H1 (cell line): ENCODE data around the gene FLT4. TPM values are rescaled to one million over a fixed set of nuclear protein-coding genes. Genes with fewer than 3 reads are reported as not detected.

ENCODE experiments used
- CTCF ChIA-PET: fragments of 300-600 bp; sonication (Branson Sonifier 250); formaldehyde crosslinking; loops from one replicate; lab custom pipeline; 2021; ENCODE audit not compliant: partially characterized antibody; lab: Charles Lee
- POLR2A ChIA-PET: fragments of 300-600 bp; sonication (Branson Sonifier 250); formaldehyde crosslinking; loops from one replicate; lab custom pipeline; 2021; ENCODE audit warnings: inconsistent platforms; ENCODE audit not compliant: partially characterized antibody; lab: Charles Lee
- DNase-seq, 2 experiments: peaks; one replicate each; pipeline versions ENCODE4 v3.0.0 to v3.0.0-alpha.2; 2010 to 2022; ENCODE audit warnings: low spot score in 2 of 2, low read depth in 1 of 2, mixed read lengths in 1 of 2
- FAIRE-seq: peaks from 2 replicates; lab custom pipeline; 2011; peaks lifted over from hg19 to GRCh38; lab: Jason Lieb, UNC
- H2AFZ ChIP-seq: 2 replicates; pipeline ENCODE4 v1.8.1; 2012; ENCODE audit warnings: low read length, inconsistent platforms
- H2AK5ac ChIP-seq: 2 replicates; pipeline ENCODE4 v1.6.1; 2013; ENCODE audit warnings: low read depth, low read length
- H2BK120ac ChIP-seq: replicated peaks from 2 replicates; pipeline ENCODE3; 2013; ENCODE audit warnings: low read depth, low read length, inconsistent platforms
- H2BK12ac ChIP-seq: 2 replicates; pipeline ENCODE4 v1.6.1; 2013; ENCODE audit warnings: low read depth, low read length
- H2BK15ac ChIP-seq: 2 replicates; pipeline ENCODE4 v1.6.1; 2013; ENCODE audit warnings: low read length
- H2BK20ac ChIP-seq: 2 replicates; pipeline ENCODE4 v1.6.1; 2013; ENCODE audit warnings: low read length
- H2BK5ac ChIP-seq: 2 replicates; pipeline ENCODE4 v1.6.1; 2013; ENCODE audit warnings: low read depth, low read length
- H3K14ac ChIP-seq: 2 replicates; pipeline ENCODE4 v1.6.1; 2013; ENCODE audit warnings: inconsistent platforms; ENCODE audit not compliant: insufficient read length
- H3K18ac ChIP-seq: 2 replicates; pipeline ENCODE4 v1.6.1; 2013; ENCODE audit warnings: low read length; ENCODE audit errors: extremely low read depth
- H3K23ac ChIP-seq: 2 replicates; pipeline ENCODE4 v1.6.1; 2013; ENCODE audit warnings: inconsistent platforms; ENCODE audit not compliant: insufficient read length
- H3K23me2 ChIP-seq: 2 replicates; pipeline ENCODE4 v1.6.1; 2013; ENCODE audit warnings: low read depth, low read length
- H3K27ac ChIP-seq: 2 replicates; pipeline ENCODE4 v1.6.1; 2011; ENCODE audit warnings: low read depth, low read length, inconsistent platforms
- H3K27me3 ChIP-seq, 4 experiments: replicated peaks in 1 of 4; 1 replicate in 1 of 4; 2 replicates in 3 of 4; pipeline versions ENCODE4 v1.6.1 to v1.8.1; 2011 to 2013; ENCODE audit warnings: low read length in 3 of 4, mild to moderate bottlenecking in 3 of 4, inconsistent platforms in 2 of 4, mixed read lengths in 2 of 4, moderate library complexity in 1 of 4; ENCODE audit not compliant: control insufficient read depth in 3 of 4, insufficient read depth in 3 of 4; ENCODE audit errors: extremely low read depth in 1 of 4
- H3K36me3 ChIP-seq, 4 experiments: 2 replicates each; pipeline versions ENCODE4 v1.6.1 to v1.8.1; 2011 to 2013; ENCODE audit warnings: mild to moderate bottlenecking in 4 of 4, low read length in 3 of 4, moderate library complexity in 2 of 4, control low read depth in 1 of 4, inconsistent platforms in 1 of 4; ENCODE audit not compliant: insufficient read depth in 4 of 4, control insufficient read depth in 2 of 4
- H3K4ac ChIP-seq: replicated peaks from 2 replicates; pipeline ENCODE3; 2013; ENCODE audit warnings: low read length, low read depth, mixed read lengths, inconsistent platforms; ENCODE audit not compliant: insufficient read length
- H3K4me1 ChIP-seq, 4 experiments: replicated peaks in 1 of 4; 1 replicate in 1 of 4; 2 replicates in 3 of 4; pipeline versions ENCODE4 v1.6.1 to v1.8.1; 2011 to 2013; ENCODE audit warnings: low read length in 3 of 4, inconsistent platforms in 2 of 4, mixed read lengths in 1 of 4; ENCODE audit not compliant: insufficient read depth in 4 of 4, control insufficient read depth in 3 of 4
- H3K4me2 ChIP-seq, 2 experiments: 2 replicates each; pipeline versions ENCODE4 v1.6.1 to v1.8.1; 2011 to 2013; ENCODE audit warnings: low read depth in 2 of 2, low read length in 2 of 2, control low read depth in 1 of 2, inconsistent platforms in 1 of 2, mild to moderate bottlenecking in 1 of 2; ENCODE audit not compliant: insufficient read depth in 1 of 2
- H3K4me3 ChIP-seq, 4 experiments: fragments of 200-600, 300-600 bp in 1 of 4; sonication (generic), shearing (Covaris generic), sonication (Bioruptor Twin) in 1 of 4; 2 replicates each; pipeline versions ENCODE4 v1.5.1 to v1.8.1; 2011 to 2016; ENCODE audit warnings: low read length in 4 of 4, low read depth in 3 of 4, control low read depth in 2 of 4, inconsistent platforms in 2 of 4, mild to moderate bottlenecking in 2 of 4, mixed read lengths in 1 of 4, moderate library complexity in 1 of 4; ENCODE audit not compliant: insufficient read depth in 2 of 4; ENCODE audit errors: extremely low read depth in 1 of 4
- H3K56ac ChIP-seq: replicated peaks from 2 replicates; pipeline ENCODE3; 2013; ENCODE audit warnings: low read depth, mild to moderate bottlenecking, mixed read lengths, low read length, inconsistent platforms; ENCODE audit not compliant: insufficient read length
- H3K79me1 ChIP-seq: 2 replicates; pipeline ENCODE4 v1.6.1; 2013; ENCODE audit warnings: low read depth, low read length, control low read depth
- H3K79me2 ChIP-seq, 2 experiments: 2 replicates each; pipeline versions ENCODE4 v1.6.1 to v1.8.1; 2012 to 2013; ENCODE audit warnings: low read length in 2 of 2, mild to moderate bottlenecking in 2 of 2, inconsistent platforms in 1 of 2; ENCODE audit not compliant: insufficient read depth in 2 of 2, control insufficient read depth in 1 of 2
- H3K9ac ChIP-seq, 4 experiments: replicated peaks in 1 of 4; 1 replicate in 1 of 4; 2 replicates in 3 of 4; pipeline versions ENCODE4 v1.6.1 to v1.8.1; 2011 to 2013; ENCODE audit warnings: low read depth in 3 of 4, low read length in 3 of 4, control low read depth in 2 of 4, mild to moderate bottlenecking in 2 of 4, moderate library complexity in 2 of 4, inconsistent platforms in 1 of 4; ENCODE audit errors: extremely low read depth in 1 of 4
- H3K9me3 ChIP-seq, 2 experiments: 2 replicates each; pipeline versions ENCODE4 v1.6.1 to v1.8.1; 2012 to 2013; ENCODE audit warnings: mild to moderate bottlenecking in 2 of 2, moderate library complexity in 2 of 2, control low read depth in 1 of 2, inconsistent platforms in 1 of 2, low read depth in 1 of 2, low read length in 1 of 2, mixed read lengths in 1 of 2; ENCODE audit not compliant: insufficient read depth in 2 of 2
- H4K20me1 ChIP-seq, 2 experiments: replicated peaks in 1 of 2; 2 replicates each; pipeline versions ENCODE3 to v1.8.1; 2011 to 2013; ENCODE audit warnings: inconsistent platforms in 2 of 2, low read length in 2 of 2, mild to moderate bottlenecking in 1 of 2; ENCODE audit not compliant: insufficient read depth in 2 of 2, control insufficient read depth in 1 of 2
- H4K5ac ChIP-seq: 2 replicates; pipeline ENCODE4 v1.6.1; 2013; ENCODE audit warnings: low read length, low read depth, mixed read lengths, inconsistent platforms; ENCODE audit not compliant: insufficient read length
- H4K8ac ChIP-seq: 2 replicates; pipeline ENCODE4 v1.8.0; 2013; ENCODE audit warnings: mild to moderate bottlenecking, moderate library complexity, low read length, inconsistent platforms; ENCODE audit not compliant: insufficient read depth; ENCODE audit errors: extremely low read depth
- H4K91ac ChIP-seq: replicated peaks from 2 replicates; pipeline ENCODE3; 2013; ENCODE audit warnings: low read length, mixed read lengths, inconsistent platforms; ENCODE audit not compliant: insufficient read length
- ATF2 ChIP-seq: IDR thresholded peaks from 2 replicates; pipeline ENCODE4 v1.6.1; 2012; ENCODE audit warnings: low read length, inconsistent platforms
- CTCF ChIP-seq, 3 experiments: IDR thresholded peaks; 1 replicate in 2 of 3; 2 replicates in 1 of 3; pipeline versions ENCODE4 v1.5.1 to v1.6.1; 2011; ENCODE audit warnings: low read length in 3 of 3, mild to moderate bottlenecking in 3 of 3, inconsistent platforms in 2 of 3, low read depth in 1 of 3, moderate library complexity in 1 of 3; ENCODE audit not compliant: insufficient read depth in 1 of 3; ENCODE audit errors: control extremely low read depth in 1 of 3
- MAFK ChIP-seq: IDR thresholded peaks from 2 replicates; pipeline ENCODE4 v1.6.1; 2012; ENCODE audit warnings: low read depth, mild to moderate bottlenecking, improper control_type of control experiment, low read length
- NANOG ChIP-seq: IDR thresholded peaks from 2 replicates; pipeline ENCODE4 v1.6.1; 2011; ENCODE audit warnings: low read length, low read depth, mild to moderate bottlenecking, inconsistent platforms; ENCODE audit not compliant: insufficient read depth, poor library complexity, severe bottlenecking
- RNF2 ChIP-seq: fragments of 200-900, 300-1000 bp; sonication (generic); IDR thresholded peaks from 2 replicates; pipeline ENCODE4 v1.7.1; 2016; ENCODE audit warnings: borderline replicate concordance, low read depth, mild to moderate bottlenecking, antibody characterized with exemption, low read length; ENCODE audit not compliant: poor library complexity, severe bottlenecking; ENCODE audit errors: missing control alignments
- TBP ChIP-seq: IDR thresholded peaks from 2 replicates; pipeline ENCODE4 v1.6.1; 2011; ENCODE audit warnings: low read depth, low read length, improper control_type of control experiment
- YY1 ChIP-seq: IDR thresholded peaks from 2 replicates; pipeline ENCODE4 v1.6.1; 2011; ENCODE audit warnings: low read depth, mild to moderate bottlenecking, low read length
- ZNF274 ChIP-seq: IDR thresholded peaks from 2 replicates; pipeline ENCODE4 v1.7.0; 2012; ENCODE audit warnings: low read length, borderline replicate concordance; ENCODE audit errors: extremely low read depth
- WGBS, 2 experiments: shearing (Covaris generic) in 1 of 2; methylation state at CpG; one replicate each; pipeline versions ENCODE4 v1.1.6 to v1.1.7; 2013 to 2015; ENCODE audit warnings: low lambda C conversion rate in 2 of 2, mixed read lengths in 2 of 2, inconsistent platforms in 1 of 2, low coverage in 1 of 2, missing lambda C conversion rate in 1 of 2; ENCODE audit not compliant: insufficient replicate concordance in 2 of 2, insufficient coverage in 1 of 2, insufficient read length in 1 of 2; ENCODE audit errors: extremely low coverage in 1 of 2, missing lambda C conversion rate in 1 of 2; 5-methylcytosine and 5-hydroxymethylcytosine counted together
- polyA plus RNA-seq, 7 experiments: library from polyadenylated mRNA; depleted of rRNA in 3 of 7; stranded (reverse) in 5 of 7; unstranded in 2 of 7; fragments of >200 nt in 5 of 7; fragments of 200-250 nt in 2 of 7; gene quantifications; 1 replicate in 5 of 7; 2 replicates in 1 of 7; 4 replicates in 1 of 7; pipeline versions ENCODE4 v1.2.1 to v1.2.3, GENCODE V29; 2011 to 2013; ENCODE audit warnings: missing spikeins in 2 of 7, mixed read lengths in 2 of 7
- total RNA-seq: library from RNA; stranded (reverse); fragmentation: NEBNext Ultra II Directional; extraction: Animal tissue kit (Norgen Biotek cat#: 25700); gene quantifications from 2 replicates; pipeline ENCODE4 v1.2.1, GENCODE V29; 2021

FLT4 gene
- total and polyA plus RNA-seq, 2 of the 8 experiments (the other 6 are each of a cell fraction or from before 2014, with no cell fraction given), result 6.5 to 7.7 TPM

GRCh38 chr5:180606215-180606785 is 43.1 kb downstream of the FLT4 start:
- Histone ChIP-seq H4K8ac (peak overlapping the region; percentile 53; the same call in 1 of the 2 replicates), H3K27me3 (no peaks in the 10 kb centered on the region), H2BK120ac (no peak overlapping the region), H3K36me3 (no peaks in the 10 kb centered on the region), H3K23ac (no peak overlapping the region), H2AK5ac (no peak overlapping the region), H3K79me2 (no peaks in the 10 kb centered on the region), H4K5ac (no peak overlapping the region), H2BK5ac (peak overlapping the region; percentile 66; the same call in 1 of the 2 replicates), H3K4ac (no peak overlapping the region), H3K27ac (no peak overlapping the region), H2BK12ac (no peak overlapping the region), H4K20me1 (peaks cover 0 to 1% of the 10 kb centered on the region in 2 experiments), H3K14ac (no peak overlapping the region), H4K91ac (no peak overlapping the region), H3K4me1 (no peaks in the 10 kb centered on the region; a peak in 1 of 7 replicates), H2AFZ (no peak overlapping the region), H3K4me3 (no peak overlapping the region), H3K4me2 (no peak overlapping the region), H2BK15ac (no peak overlapping the region), H3K56ac (no peak overlapping the region), H3K23me2 (no peaks in the 10 kb centered on the region), H3K18ac (no peak overlapping the region), H2BK20ac (no peak overlapping the region), H3K9me3 (no peaks in the 10 kb centered on the region), H3K79me1 (no peaks in the 10 kb centered on the region), H3K9ac (no peak overlapping the region)
- ChIA-PET CTCF (interaction anchor here (0.6 to 7.4 kb wide), 47 partner anchors 7 to 554 kb away, joined by 3 to 52 read pairs (median 3); partner anchors contain the start of genes CNOT6 and SCGB3A1), POLR2A (interaction anchor here (0.6 to 1.4 kb wide), 2 partner anchors 13 to 27 kb away, joined by 3 read pairs; no protein-coding TSS in a partner anchor)
- TF ChIP-seq TBP (no peak), CTCF (IDR thresholded peaks at IDR 0.05; ENCODE audit: control extremely low read depth in 1 of 3, insufficient read depth in 1 of 3, low read depth in 1 of 3, low read length in 3 of 3) (no peak), YY1 (no peak), MAFK (no peak), ZNF274 (no peak), RNF2 (no peak), ATF2 (no peak), NANOG (no peak)
- 88% methylated on average over 21 of the region's 21 CpGs; no CpG with 5 or more reads in 1 of the 2 experiments for WGBS, 2 experiments
- DNase-seq, result no peak
- FAIRE-seq, result no peak
